A673 (cell line): ENCODE data around the gene NANOS1.

Experiments used
- CTCF ChIP-seq: fragments of 300-800, 200-600 bp; sonication (generic); conservative IDR thresholded peaks from 2 replicates; pipeline ENCODE4 v1.5.1; 2017; ENCODE audit warnings: low read depth, mild to moderate bottlenecking, antibody characterized with exemption, low read length, moderate library complexity, mixed read lengths
- EZH2 ChIP-seq: fragments of 200-600 bp; sonication (generic); IDR thresholded peaks from 2 replicates; pipeline ENCODE4 v1.6.1; 2017; ENCODE audit warnings: borderline replicate concordance, low read depth, mild to moderate bottlenecking, mixed read lengths, antibody characterized with exemption, low read length; ENCODE audit not compliant: poor library complexity, severe bottlenecking

GRCh38 chr10:118994321-118994720 lies 35.2 kb upstream of the NANOS1 start:
- TF ChIP-seq CTCF, result no peak
- TF ChIP-seq EZH2, result no peak
